Stimulated activated CD8-positive, alpha-beta memory T cell treated with anti-CD3 and anti-CD28 coated beads, Interleukin-15, amount 100 ng/mL, for 24 hours (primary cell): Measurements from ENCODE around the gene ARF5.

ENCODE experiments used
- DNase-seq: peaks from one replicate; pipeline ENCODE4 v3.0.0-alpha.2; 2020; ENCODE audit warnings: low read depth

The ARF5 gene

GRCh38 chr7:127635659-127636285 lies 47.6 kb downstream of the ARF5 start:
- DNase-seq, result no peak

- no peak for DNase-seq
Measured at GRCh38 chr7:127638197-127638596, 50.0 kb downstream of the ARF5 start.
